Transverse colon (tissue), 4 donors: ENCODE results near the gene SF3A2. TPM values are rescaled to one million over a fixed set of nuclear protein-coding genes. Genes with fewer than 3 reads are reported as not detected.

Experiments
- DNase-seq: peaks from one replicate; pipeline ENCODE4 v3.0.0-alpha.2; 2019
- H3K27ac ChIP-seq, 4 donors: fragments of 200-600 bp; sonication (generic); 2 replicates each; pipeline ENCODE4 v1.5.1; 2016 to 2018; ENCODE audit warnings: inconsistent platforms in 4 of 4
- H3K27me3 ChIP-seq: fragments of 200-600 bp; sonication (generic); 2 replicates; pipeline ENCODE4 v1.5.1; 2017; ENCODE audit warnings: inconsistent platforms
- H3K36me3 ChIP-seq, 4 donors: fragments of 200-600 bp; sonication (generic); 2 replicates each; pipeline ENCODE4 v1.5.1; 2017 to 2019; ENCODE audit warnings: inconsistent platforms in 4 of 4
- H3K4me1 ChIP-seq, 4 donors: fragments of 200-600 bp; sonication (generic); 2 replicates each; pipeline ENCODE4 v1.5.1; 2017 to 2020; ENCODE audit warnings: inconsistent platforms in 4 of 4
- H3K4me3 ChIP-seq, 4 donors: fragments of 200-600 bp; sonication (generic); 1 replicate in 1 of 4; 2 replicates in 3 of 4; pipeline versions ENCODE4 v1.5.1 to v1.6.1; 2017 to 2019; ENCODE audit warnings: inconsistent platforms in 4 of 4
- H3K9me3 ChIP-seq, 2 donors: fragments of 200-600 bp; sonication (generic); 2 replicates each; pipeline ENCODE4 v1.5.1; 2017 to 2019; ENCODE audit warnings: inconsistent platforms in 2 of 2
- EP300 ChIP-seq: sonication (generic); formaldehyde crosslinking; IDR thresholded peaks from one replicate; pipeline ENCODE4 v1.6.1; 2017; ENCODE audit warnings: antibody characterized with exemption, low read depth
- POLR2A ChIP-seq: fragments of 450-650 bp; IDR thresholded peaks from one replicate; pipeline ENCODE4 v1.6.1; 2016; ENCODE audit warnings: antibody characterized with exemption, mild to moderate bottlenecking, moderate library complexity
- POLR2AphosphoS5 ChIP-seq, 3 donors: sonication (generic); formaldehyde crosslinking; IDR thresholded peaks; one replicate each; pipeline ENCODE4 v1.6.1; 2016; ENCODE audit warnings: antibody characterized with exemption in 3 of 3
- WGBS, 2 donors: methylation state at CpG; one replicate each; pipeline ENCODE4 v1.1.5; 2018; ENCODE audit warnings: low coverage in 1 of 2; 5-methylcytosine and 5-hydroxymethylcytosine counted together
- in situ Hi-C, 4 donors: fragments of 200-750 bp; cut with MboI; loops; one replicate each; pipeline versions ENCODE4 v1.15.0 to v1.15.1; 2017; ENCODE audit warnings: low sequenced_read_pairs in 3 of 4, low pct_ligation_motif_present in 1 of 4, low pct_unique_long_range_greater_than_20kb in 1 of 4
- intact Hi-C: fragments of 100-400 bp; cut with DNase I; formaldehyde crosslinking; loops from one replicate; pipeline ENCODE4 v1.15.1; 2023; ENCODE audit warnings: low total_unique reads
- total RNA-seq, 4 donors: library from RNA; depleted of rRNA; stranded (reverse); fragments of >200 nt; gene quantifications; one replicate each; pipeline ENCODE4 v1.1.0, GENCODE V29; 2016
- TF ChIP-seq, protein P1 (sequence below), 5 experiments: fragments of 200-600 bp in 3 of 5; fragments of 450-650 bp in 2 of 5; sonication (generic) in 3 of 5; IDR thresholded peaks; 1 replicate in 2 of 5; 2 replicates in 3 of 5; pipeline ENCODE4 v1.5.1; 2016 to 2017; ENCODE audit warnings: antibody characterized with exemption in 5 of 5, inconsistent platforms in 3 of 5, mild to moderate bottlenecking in 2 of 5, moderate library complexity in 1 of 5

Gene SF3A2
- total RNA-seq, 4 donors from 2014 or later, result 35.8 to 54.6 (median 41.6) TPM

DNA sequence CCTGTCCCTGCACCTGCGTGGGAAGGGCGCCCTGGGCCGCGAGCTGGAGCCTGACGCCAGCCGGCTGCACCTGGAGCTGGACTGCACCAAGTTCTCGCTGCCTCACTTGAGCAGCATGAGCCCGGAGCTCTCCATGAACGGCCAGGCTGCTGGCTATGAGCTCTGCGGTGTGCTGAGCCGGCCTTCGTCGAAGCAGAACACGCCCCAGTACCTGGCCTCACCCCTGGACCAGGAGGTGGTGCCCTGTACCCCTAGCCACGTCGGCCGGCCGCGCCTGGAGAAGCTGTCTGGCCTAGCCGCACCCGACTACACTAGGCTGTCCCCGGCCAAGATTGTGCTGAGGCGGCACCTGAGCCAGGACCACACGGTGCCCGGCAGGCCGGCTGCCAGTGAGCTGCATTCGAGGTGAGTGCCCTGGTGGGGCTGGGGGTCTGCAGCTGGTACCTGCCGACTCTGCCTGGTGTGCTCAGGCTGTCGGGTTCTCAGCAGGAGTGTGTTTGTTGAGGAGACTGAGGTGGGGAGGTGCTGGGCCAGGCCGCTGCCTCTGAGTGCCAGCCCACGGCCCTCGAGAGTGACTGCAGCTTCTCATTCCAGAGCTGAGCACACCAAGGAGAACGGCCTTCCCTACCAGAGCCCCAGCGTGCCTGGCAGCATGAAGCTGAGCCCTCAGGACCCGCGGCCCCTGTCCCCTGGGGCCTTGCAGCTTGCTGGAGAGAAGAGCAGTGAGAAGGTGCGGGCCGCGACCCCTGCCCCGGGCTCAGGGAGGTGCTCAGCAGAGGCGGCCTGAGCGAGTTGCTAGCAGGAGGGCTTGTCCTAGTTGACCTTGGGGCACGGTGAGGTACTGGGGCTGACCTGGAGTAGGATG, 20.0 kb upstream of the SF3A2 start:
- intact Hi-C loops (no loop called here), in situ Hi-C loops (no loop called here)
- Histone ChIP-seq H3K4me3 (no peak overlapping the region), H3K27ac (no peak overlapping the region), H3K4me1 (peaks cover 6 to 27% (median 11%) of the 10 kb centered on the region in 4 donors), H3K9me3 (no peaks in the 10 kb centered on the region), H3K36me3 (peaks cover 0 to 31% (median 15%) of the 10 kb centered on the region in 4 donors), H3K27me3 (no peaks in the 10 kb centered on the region)
- DNase-seq, result no peak
- 94% methylated on average over 43 of the region's 43 CpGs; no CpG with 5 or more reads in 1 of the 2 donors for WGBS, 2 donors
- TF ChIP-seq POLR2AphosphoS5 (IDR thresholded peaks at IDR 0.05) (no peak), POLR2A (no peak), EP300 (no peak)
- TF ChIP-seq, protein P1, sequence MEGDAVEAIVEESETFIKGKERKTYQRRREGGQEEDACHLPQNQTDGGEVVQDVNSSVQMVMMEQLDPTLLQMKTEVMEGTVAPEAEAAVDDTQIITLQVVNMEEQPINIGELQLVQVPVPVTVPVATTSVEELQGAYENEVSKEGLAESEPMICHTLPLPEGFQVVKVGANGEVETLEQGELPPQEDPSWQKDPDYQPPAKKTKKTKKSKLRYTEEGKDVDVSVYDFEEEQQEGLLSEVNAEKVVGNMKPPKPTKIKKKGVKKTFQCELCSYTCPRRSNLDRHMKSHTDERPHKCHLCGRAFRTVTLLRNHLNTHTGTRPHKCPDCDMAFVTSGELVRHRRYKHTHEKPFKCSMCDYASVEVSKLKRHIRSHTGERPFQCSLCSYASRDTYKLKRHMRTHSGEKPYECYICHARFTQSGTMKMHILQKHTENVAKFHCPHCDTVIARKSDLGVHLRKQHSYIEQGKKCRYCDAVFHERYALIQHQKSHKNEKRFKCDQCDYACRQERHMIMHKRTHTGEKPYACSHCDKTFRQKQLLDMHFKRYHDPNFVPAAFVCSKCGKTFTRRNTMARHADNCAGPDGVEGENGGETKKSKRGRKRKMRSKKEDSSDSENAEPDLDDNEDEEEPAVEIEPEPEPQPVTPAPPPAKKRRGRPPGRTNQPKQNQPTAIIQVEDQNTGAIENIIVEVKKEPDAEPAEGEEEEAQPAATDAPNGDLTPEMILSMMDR (IDR thresholded peaks at IDR 0.05), result no peak

DNA sequence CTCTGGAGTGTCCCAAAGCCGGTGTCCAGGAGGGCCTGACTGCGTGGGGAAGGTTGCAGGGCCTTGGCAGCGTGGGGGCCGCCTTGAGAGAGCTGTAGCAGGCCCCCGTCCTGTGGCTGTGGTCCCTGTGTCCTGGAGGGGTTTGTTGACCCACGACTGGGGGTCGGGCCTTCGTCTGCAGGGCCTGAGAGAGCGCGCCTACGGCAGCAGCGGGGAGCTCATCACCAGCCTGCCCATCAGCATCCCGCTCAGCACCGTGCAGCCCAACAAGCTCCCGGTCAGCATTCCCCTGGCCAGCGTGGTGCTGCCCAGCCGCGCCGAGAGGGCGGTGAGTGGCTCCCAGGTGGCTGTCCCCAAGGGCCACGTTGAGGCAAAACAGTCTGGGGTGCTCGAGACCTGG, 19.0 kb upstream of the SF3A2 start:
- Histone ChIP-seq H3K4me1 (peaks cover 5 to 17% (median 9%) of the 10 kb centered on the region in 4 donors), H3K27ac (no peak overlapping the region), H3K27me3 (no peaks in the 10 kb centered on the region), H3K9me3 (no peaks in the 10 kb centered on the region), H3K36me3 (peaks cover 0 to 25% (median 12%) of the 10 kb centered on the region in 4 donors), H3K4me3 (no peak overlapping the region)
- WGBS, 2 donors, result 96% methylated on average over 22 of the region's 22 CpGs; no CpG with 5 or more reads in 1 of the 2 donors
- TF ChIP-seq POLR2AphosphoS5 (IDR thresholded peaks at IDR 0.05), result no peak
- TF ChIP-seq, protein P1 (IDR thresholded peaks at IDR 0.05), result no peak
- no peak for TF ChIP-seq POLR2A
- TF ChIP-seq EP300, result no peak
- DNase-seq, result no peak
- in situ Hi-C loops (no loop called here), intact Hi-C loops (no loop called here)

DNA sequence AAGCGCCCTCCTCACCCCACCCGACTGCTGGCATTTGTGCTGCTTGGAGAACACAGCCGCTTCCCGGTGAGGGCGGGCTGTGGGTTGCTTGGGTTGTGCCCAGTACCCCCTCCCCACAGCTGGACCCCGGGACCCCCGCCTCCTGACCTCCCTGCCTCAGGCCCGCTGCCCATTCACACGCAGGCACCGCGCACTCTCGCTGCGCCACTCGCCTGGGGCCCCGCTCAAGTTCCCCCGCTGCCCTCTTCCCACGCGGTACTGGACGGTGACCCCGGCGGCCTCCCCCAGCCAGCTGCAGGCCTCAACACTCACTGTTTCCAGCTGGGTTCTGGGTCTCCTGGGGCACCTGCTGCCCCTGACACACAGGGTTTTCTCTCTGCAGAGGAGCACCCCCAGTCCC, 16.9 kb upstream of the SF3A2 start:
- no peaks in the 10 kb centered on the region for H3K4me1 ChIP-seq
- no peaks in the 10 kb centered on the region for H3K27me3 ChIP-seq
- no peak for DNase-seq
- WGBS, 2 donors, result 93% methylated on average over 21 of the region's 21 CpGs; no CpG with 5 or more reads in 1 of the 2 donors
- in situ Hi-C loops, result no loop called here
- H3K4me3 ChIP-seq, result no peak overlapping the region
- H3K27ac ChIP-seq, result no peak overlapping the region
- TF ChIP-seq EP300, result no peak
- no peak for TF ChIP-seq POLR2AphosphoS5 (IDR thresholded peaks at IDR 0.05)
- no peak for TF ChIP-seq POLR2A
- TF ChIP-seq, protein P1 (IDR thresholded peaks at IDR 0.05), result no peak
- intact Hi-C loops, result loop anchor here (5.0 kb wide), 1 partner anchor 62 kb away; no protein-coding TSS in a partner anchor
- peaks cover 0 to 24% (median 10%) of the 10 kb centered on the region in 4 donors for H3K36me3 ChIP-seq
- H3K9me3 ChIP-seq, result no peaks in the 10 kb centered on the region

DNA sequence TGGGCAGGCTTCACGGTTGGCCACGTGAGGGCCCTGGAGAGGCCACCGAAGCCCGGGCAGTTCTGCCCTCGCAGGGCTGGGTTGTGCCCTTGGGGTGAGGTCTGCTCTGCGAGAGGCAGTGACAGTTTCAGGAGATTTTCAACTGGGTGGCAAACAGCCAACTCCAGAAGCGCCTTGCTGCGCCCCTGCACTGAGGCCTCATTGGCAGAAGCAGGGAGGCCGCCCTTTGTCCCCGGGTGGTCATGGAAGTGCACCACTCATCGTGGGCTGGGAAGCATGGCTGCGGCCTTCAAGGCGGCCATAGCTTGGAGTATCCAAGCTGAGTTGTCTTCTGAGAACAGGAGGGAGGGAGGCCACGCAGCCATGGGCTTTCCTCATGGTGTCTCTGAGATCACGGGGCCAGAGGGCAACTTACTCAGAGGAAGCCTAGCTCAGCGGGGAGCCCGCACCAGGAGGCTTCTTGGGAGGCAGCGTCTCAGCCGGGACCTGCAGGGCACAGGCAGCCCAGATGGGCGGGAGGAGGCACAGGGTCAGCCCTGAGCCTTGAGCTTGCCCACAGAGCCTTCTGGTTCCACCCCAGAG, 15.3 kb upstream of the SF3A2 start:
- Histone ChIP-seq H3K4me3 (no peak overlapping the region), H3K27me3 (no peaks in the 10 kb centered on the region), H3K36me3 (peaks cover 0 to 15% (median 4%) of the 10 kb centered on the region in 4 donors), H3K4me1 (no peaks in the 10 kb centered on the region), H3K9me3 (no peaks in the 10 kb centered on the region), H3K27ac (no peak overlapping the region)
- intact Hi-C loops, result loop anchor here (5.0 kb wide), 1 partner anchor 64 kb away; no protein-coding TSS in a partner anchor
- 87% methylated on average over 10 of the region's 20 CpGs; no CpG with 5 or more reads in 1 of the 2 donors for WGBS, 2 donors
- in situ Hi-C loops, result no loop called here
- DNase-seq, result no peak
- TF ChIP-seq POLR2AphosphoS5 (IDR thresholded peaks at IDR 0.05) (no peak), EP300 (no peak), POLR2A (no peak)
